Stimulated activated CD8-positive, alpha-beta memory T cell treated with anti-CD3 and anti-CD28 coated beads, Interleukin-7, amount 100 ng/mL, for 24 hours (primary cell): ENCODE results near the gene SUSD1.
"Not testable (repeated sequence)": the region's sequence is repeated elsewhere in the genome, so short reads cannot be mapped to it uniquely, and the experiment has no call there.

Source experiments
- DNase-seq: peaks from one replicate; pipeline ENCODE4 v3.0.0-alpha.2; 2020; ENCODE audit warnings: low read depth

SUSD1 gene

DNA sequence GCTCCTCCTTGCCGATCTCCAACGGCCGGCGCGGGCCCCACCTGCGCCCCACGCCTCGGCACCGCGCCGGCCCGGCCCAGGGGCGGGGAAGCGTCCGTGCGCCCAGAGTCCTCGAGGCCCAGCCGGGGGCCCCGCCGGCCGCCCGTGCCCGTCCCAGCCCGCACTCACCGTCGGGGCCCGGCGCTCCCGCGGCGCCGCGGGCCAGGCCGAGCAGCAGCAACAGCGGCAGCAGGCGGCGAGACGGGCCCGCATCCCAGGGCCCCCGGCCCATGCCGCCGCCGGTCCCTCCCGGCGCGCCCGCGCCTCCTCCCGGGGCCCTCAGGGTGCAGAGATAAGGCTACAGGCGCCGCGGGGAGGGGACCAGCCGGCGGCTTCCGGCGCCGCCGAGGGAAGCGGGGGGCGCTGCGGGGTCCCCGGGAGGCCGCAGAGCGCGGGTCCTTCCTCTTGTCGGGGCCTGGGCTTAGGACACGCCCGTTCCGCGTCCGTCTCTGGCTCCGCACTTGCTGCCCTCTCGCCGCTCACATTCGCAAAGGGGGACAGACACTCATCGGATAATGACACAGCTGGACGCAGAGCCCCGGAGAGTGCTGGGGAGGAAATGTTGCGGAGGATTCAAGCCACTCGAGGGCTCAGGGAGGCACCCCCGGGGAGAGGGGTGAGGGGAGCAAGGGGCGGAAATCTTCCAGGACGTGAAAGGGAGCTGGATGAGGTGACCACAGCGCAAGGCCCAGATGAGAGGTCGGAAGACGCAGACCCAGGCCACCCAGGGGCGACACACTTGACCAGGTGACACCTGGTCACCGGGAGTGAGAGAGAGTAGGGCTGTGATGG is at the start of gene SUSD1:
SUSD1 (minus strand) TSS at position 333 of the 831 bp plus-strand sequence; CDS start at position 271, 62 bp downstream.
- DNase-seq, result no peak

DNA sequence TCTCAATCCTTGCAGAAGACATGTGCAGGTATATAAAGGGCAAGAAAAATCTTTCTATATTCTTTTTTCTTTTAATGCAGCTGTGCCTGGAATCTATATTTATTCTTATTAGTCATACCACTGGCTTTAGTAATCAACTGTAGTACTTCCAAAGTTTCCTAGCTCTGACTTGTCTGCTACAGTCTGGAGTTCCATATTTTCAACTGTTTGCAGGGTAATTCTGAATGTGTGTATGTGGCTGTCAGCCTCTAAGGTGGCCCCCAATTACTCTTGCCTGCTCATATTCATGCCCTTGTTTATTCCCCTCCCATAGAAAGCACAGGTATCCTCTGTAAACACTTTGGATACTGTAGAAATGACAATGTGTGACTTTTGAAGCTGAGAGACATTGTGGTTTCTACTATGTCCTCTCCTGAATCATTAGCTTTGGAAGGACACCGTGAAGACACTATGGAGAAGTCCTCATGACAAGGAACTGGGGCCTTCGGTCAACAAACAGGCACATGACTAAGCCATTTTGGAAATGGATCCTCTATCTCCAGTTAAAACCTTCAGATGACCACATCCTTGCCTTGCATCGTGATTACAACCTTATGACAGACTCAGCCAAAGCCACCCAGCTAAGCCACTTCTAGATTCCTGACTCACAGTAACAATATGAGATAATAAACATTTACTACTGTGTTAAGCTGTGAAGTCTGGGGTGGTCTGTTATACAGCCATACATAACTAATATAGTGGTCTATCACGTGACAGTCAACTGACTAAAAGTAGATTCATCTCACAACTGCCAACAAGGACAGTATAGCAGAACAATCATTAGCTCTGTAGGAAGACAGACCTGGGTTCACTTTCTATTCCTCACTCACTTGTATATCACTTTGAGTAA is 49.5 kb upstream of the SUSD1 start:
- DNase-seq, result no peak

DNA sequence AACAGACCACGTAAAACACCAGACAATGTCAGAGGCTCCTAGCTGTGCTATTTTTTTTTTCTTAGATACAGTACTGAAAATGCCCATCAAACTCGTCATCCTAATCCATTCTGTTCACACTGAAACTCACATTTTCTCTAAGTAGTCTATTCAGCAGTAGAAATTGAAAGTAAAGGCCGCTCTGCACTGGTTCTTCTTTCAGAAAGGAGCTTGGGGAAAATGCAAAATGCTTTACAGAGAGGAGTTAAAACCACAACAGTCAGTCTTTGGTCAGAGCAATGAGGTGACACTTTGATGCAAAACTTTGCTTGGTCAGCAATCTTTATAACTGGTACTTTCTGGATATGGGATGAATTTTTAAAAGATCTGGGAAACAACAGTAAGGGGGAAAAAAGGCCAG is 43.8 kb upstream of the SUSD1 start:
- DNase-seq, result no peak

GRCh38 chr9:112212926-112213325 is 37.8 kb upstream of the SUSD1 start:
- DNase-seq, result no peak

- no peak for DNase-seq
Measured at GRCh38 chr9:112207451-112207850, 32.4 kb upstream of the SUSD1 start.

- no peak for DNase-seq
Measured at GRCh38 chr9:112203536-112203935, 28.4 kb upstream of the SUSD1 start.

DNA sequence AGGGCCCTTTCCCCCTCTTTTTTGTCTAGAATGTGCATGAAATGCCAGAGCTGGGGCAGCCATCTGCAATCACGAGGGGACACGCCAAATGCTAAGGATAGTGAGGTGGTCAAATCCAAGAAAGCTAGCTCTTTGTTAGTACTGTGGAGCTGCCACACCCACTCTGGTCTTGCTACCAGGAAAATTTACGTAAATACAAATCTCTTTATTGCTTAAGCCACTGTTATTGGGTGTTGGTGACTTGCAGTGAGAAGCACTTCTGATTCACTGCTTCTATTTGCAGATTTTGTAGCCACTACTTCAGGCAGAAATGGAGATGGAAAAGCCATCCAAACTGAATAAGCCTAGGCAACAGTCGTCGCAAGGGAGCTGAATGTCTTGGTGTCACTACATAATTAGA is 25.6 kb upstream of the SUSD1 start:
- DNase-seq, result no peak

DNA sequence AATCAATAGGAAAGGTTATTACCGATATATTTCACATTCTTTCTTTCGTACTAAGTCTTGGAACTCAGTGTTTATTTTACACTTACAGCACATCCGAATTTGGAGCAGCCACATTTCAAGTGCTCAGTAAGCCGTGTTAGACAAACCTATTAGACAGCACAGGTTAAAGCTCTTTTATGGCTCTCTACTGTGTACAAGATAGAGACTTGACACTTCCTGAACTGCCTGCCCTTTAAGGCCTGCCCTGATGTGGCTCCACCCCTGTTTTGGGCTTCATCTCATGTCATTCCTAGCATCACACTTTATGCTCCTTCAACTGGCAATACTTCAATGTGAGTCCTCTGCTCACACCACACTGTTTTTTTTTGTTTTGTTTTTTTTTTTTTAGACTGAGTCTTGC is 23.5 kb upstream of the SUSD1 start:
- DNase-seq, result no peak

- DNase-seq, result no peak
Measured at GRCh38 chr9:112194969-112195431, 19.9 kb upstream of the SUSD1 start.

DNA sequence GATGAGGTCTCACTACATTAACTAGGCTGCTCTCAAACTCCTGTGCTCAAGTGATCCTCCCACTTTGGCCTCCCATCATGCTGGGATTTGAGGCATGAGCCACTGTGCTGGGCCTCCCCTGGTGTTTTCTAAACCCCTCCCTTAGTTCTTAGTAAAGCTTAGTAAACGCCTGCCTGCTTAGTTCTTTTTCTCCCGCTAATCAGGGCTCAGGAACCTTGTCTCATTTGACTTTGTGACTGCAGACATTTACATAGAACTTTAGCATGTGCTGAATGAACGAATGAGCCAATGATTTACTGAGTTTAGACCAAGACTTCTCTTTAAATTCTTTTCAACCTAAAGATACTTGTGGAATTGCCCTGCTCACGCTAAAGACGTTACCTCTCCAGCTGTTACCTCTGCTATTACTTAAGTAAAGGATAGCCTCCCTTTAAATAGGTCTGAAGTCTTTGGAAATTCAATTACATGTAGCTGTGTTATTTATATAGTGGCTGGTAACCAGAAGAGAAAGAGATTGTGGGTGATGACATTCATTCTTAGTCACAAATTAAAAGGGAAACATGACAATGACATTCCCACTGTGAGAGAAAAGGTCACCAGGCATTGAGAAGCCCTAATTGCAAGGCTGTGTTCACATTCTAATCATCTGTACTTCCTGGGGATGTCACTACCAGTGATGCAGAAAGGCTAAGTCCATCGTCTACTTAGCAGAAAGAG is 18.6 kb upstream of the SUSD1 start:
- no peak for DNase-seq

- not testable (repeated sequence) for DNase-seq
Measured at GRCh38 chr9:112190320-112190719, 15.2 kb upstream of the SUSD1 start.

GRCh38 chr9:112188884-112189283 is 13.8 kb upstream of the SUSD1 start:
- DNase-seq, result no peak

- DNase-seq, result no peak
Measured at GRCh38 chr9:112187404-112187803, 12.3 kb upstream of the SUSD1 start.

- DNase-seq, result no peak
Measured at GRCh38 chr9:112186695-112187094, 11.6 kb upstream of the SUSD1 start.

GRCh38 chr9:112184946-112185345 is 9.8 kb upstream of the SUSD1 start:
- DNase-seq, result no peak

DNA sequence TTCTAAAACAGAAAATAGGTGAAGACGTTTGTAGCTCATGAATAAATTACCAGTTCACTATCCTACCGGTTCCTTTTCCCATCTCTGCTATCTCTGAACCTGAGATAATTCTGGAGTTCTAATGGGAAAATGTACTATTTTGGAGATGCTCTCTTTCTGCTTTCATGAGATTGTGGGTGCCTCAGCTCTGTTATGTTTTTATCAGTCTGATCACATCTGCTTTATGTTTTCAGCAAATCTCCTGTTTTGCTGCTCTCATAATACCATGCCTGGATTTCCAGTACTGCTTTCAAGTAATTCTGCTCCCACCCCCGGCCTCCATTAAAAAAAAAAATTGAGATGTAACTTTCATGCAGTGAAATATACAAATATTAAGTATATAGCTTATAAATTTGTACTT is 9.1 kb upstream of the SUSD1 start:
- DNase-seq, result no peak

DNA sequence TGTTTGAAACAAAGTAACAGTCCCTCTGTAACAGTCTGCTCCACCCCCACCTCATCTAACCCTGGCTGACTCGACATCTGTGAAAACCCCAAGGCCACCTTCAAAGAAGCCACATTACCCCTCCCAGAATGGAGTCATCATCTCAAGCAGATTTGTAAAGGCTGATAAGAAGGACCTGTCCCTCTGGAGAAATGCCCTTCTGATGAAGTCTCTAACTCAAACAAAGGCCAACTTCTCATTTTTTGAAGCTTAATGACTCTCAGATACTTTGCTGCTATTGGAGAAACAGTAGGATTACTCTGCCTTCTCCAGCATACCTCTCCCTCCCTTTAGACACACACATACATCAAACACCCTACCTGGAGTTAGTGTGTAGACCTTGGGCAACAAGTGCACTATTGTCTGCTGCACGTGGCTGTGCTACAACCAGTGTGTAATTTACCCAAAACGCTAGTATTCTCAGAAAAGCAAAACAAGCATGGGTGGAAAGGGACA is 5.3 kb upstream of the SUSD1 start:
- DNase-seq, result no peak

- no peak for DNase-seq
Measured at GRCh38 chr9:112179816-112180215, 4.7 kb upstream of the SUSD1 start.

DNA sequence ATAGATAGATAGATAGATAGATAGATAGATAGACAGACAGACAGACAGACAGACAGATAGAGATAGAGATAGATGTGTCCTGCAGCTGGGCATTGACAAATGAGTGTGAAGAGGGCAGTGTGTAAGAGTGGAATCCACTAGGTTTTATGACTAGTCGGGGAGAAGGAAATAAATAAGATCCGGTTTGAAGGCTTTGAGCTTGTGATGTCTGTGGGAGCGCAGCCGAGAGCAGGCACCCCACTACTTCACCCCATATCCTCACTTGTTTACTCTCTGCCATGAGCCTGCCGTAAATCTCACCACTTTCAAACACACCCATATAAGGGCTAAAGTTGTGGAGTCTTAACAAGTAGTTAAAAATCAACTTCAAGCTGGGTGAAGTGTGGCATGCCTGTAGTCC is 1.4 kb upstream of the SUSD1 start:
- DNase-seq, result no peak

DNA sequence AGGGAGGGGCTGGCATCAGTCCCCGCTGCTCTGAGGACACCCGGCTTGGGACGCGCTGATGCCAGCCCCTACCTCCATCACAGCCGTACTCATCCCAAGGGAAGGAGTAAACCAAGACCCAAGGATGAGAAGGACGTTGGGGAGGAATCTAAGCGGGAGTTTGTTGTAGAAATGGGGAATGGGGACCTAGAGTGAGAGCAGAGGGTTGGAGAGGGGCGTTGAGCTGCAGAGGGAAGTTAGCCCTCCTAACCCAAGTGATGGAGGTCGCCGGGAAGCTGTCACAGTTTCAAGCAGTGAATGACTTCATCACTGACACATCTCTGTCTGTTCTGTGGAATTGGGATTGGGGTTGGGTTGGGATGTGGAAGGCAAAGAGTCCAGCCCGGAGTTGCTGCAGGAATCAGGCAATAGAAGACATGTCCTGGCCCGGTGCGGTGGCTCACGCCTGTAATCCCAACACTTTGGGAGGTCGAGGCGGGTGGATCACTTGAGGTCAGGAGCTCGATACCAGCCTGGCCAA is 759 bp upstream of the SUSD1 start:
- no peak for DNase-seq

DNA sequence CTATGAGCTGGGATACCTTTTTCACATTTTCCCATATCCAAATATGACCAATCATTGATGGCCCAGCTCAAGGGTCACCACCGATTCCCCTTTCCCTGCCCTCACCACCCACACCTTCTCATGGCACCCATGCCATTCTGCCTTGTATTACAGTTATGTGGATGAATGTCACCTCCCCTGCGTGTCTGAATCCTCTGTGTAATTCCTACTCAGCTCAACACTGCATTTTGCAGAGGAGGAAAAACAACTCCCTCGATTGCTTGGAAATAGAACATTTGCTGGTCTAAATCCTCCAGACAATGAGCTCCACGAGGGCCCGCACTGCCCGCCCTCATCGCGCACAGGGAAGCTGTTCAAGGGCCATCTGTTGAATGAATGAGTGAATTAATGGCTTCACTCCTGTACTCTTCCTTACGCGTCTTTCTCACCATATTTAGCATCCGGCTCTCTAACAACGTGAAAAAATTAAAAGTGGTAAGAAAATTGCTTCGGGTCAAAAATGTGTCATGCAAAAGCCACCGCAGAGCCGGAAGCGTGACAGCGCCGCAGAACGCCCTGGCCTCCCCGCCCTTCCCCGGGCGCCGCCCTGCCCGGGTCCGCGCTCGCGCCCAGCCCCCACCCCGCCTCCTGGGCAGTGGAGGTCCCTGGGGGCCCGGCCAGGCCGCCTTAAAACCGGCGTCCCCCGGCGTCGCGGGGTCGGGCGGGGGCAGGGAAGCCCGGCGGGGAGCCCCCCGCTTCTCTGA is 704 bp downstream of the SUSD1 start:
- peak; percentile 44 for DNase-seq
